Adrenal gland (tissue), 12 donors: ENCODE data around the gene SFXN5. TPM values are rescaled to one million over a fixed set of nuclear protein-coding genes. Genes with fewer than 3 reads are reported as not detected.

Experiments
- DNase-seq, 7 donors: peaks; one replicate each; pipeline ENCODE4 v3.0.0-alpha.2; 2019 to 2020
- H3K27ac ChIP-seq, 5 donors: fragments of 200-600 bp; sonication (generic) in 4 of 5; 1 replicate in 3 of 5; 2 replicates in 2 of 5; pipeline versions ENCODE4 v1.5.1 to v1.8.0; 2016 to 2020; ENCODE audit warnings: mild to moderate bottlenecking in 1 of 5
- H3K27me3 ChIP-seq: fragments of 200-600 bp; 2 replicates; pipeline ENCODE4 v1.8.0; 2021
- H3K36me3 ChIP-seq, 2 donors: fragments of 200-600 bp; replicated peaks in 1 of 2; 1 replicate in 1 of 2; 2 replicates in 1 of 2; pipeline versions ENCODE4 v1.5.1 to v1.8.0; 2018 to 2022
- H3K4me1 ChIP-seq, 2 donors: fragments of 200-600 bp; replicated peaks in 1 of 2; 1 replicate in 1 of 2; 2 replicates in 1 of 2; pipeline versions ENCODE4 v1.5.1 to v1.8.0; 2018 to 2021
- H3K4me3 ChIP-seq, 4 donors: fragments of 200-600 bp; sonication (generic) in 3 of 4; one replicate each; pipeline ENCODE4 v1.5.1; 2016 to 2018
- H3K9me3 ChIP-seq, 3 donors: fragments of 200-600 bp; sonication (generic) in 1 of 3; replicated peaks in 1 of 3; 1 replicate in 2 of 3; 2 replicates in 1 of 3; pipeline versions ENCODE4 v1.5.1 to v1.8.0; 2016 to 2021
- POLR2A ChIP-seq, 2 donors: fragments of 450-650 bp; IDR thresholded peaks; one replicate each; pipeline ENCODE4 v1.6.1; 2017; ENCODE audit warnings: antibody characterized with exemption in 2 of 2, mild to moderate bottlenecking in 2 of 2, moderate library complexity in 1 of 2
- WGBS, 4 donors: extraction: QIAGEN DNeasy Blood & Tissue Kit in 2 of 4; methylation state at CpG; one replicate each; pipeline versions ENCODE4 v1.1.5 to v1.1.7; 2013 to 2017; 5-methylcytosine and 5-hydroxymethylcytosine counted together
- intact Hi-C, 2 donors: fragments of 100-400 bp; cut with DNase I; formaldehyde crosslinking; loops; one replicate each; pipeline versions ENCODE4 v1.14.1 to v1.15.0; 2022 to 2023
- polyA plus RNA-seq, 3 donors: library from polyadenylated mRNA; stranded (reverse); fragments of 200-250 nt in 2 of 3; fragments of 350-450 nt in 1 of 3; fragmentation: Illumina TruSeq in 1 of 3; extraction: RNeasy Lipid Tissue Mini Kit (QIAGEN cat#74804) in 1 of 3; gene quantifications; one replicate each; pipeline ENCODE4 v1.2.3, GENCODE V29; 2013 to 2014
- total RNA-seq, 9 donors: library from RNA; depleted of rRNA in 4 of 9; stranded (reverse); fragments of >200 nt in 4 of 9; fragments of 120-200 nt in 1 of 9; fragmentation: NEBNext Ultra II Directional in 1 of 9; extraction: Animal tissue kit (Norgen Biotek cat#: 25700) in 1 of 9; gene quantifications; one replicate each; pipeline versions ENCODE4 v1.1.0 to v1.2.4, GENCODE V29; 2013 to 2023
- TF ChIP-seq, protein P1 (sequence below), 6 experiments: fragments of 450-650 bp in 4 of 6; fragments of 200-600 bp in 2 of 6; sonication (generic) in 1 of 6; IDR thresholded peaks; 1 replicate in 5 of 6; 2 replicates in 1 of 6; pipeline versions ENCODE4 v1.5.1 to v1.8.0; 2016 to 2021; ENCODE audit warnings: antibody characterized with exemption in 6 of 6, mild to moderate bottlenecking in 2 of 6, moderate library complexity in 1 of 6
- donor health status: healthy with polysubstance abuse.
- donor health status: Bipolar disorder and iron deficiency.
- donor health status: DM: yes; HTN: yes; CAD: no.
- donor health status: DM: no; HTN: no; CAD: no.
- donor health status: DM: no; HTN: no; CAD: no.
- donor health status: DM: yes; HTN: yes; CAD: no.

SFXN5 gene
- total and polyA plus RNA-seq, 12 donors: 12.2 to 56.5 (median 32.7) TPM

DNA sequence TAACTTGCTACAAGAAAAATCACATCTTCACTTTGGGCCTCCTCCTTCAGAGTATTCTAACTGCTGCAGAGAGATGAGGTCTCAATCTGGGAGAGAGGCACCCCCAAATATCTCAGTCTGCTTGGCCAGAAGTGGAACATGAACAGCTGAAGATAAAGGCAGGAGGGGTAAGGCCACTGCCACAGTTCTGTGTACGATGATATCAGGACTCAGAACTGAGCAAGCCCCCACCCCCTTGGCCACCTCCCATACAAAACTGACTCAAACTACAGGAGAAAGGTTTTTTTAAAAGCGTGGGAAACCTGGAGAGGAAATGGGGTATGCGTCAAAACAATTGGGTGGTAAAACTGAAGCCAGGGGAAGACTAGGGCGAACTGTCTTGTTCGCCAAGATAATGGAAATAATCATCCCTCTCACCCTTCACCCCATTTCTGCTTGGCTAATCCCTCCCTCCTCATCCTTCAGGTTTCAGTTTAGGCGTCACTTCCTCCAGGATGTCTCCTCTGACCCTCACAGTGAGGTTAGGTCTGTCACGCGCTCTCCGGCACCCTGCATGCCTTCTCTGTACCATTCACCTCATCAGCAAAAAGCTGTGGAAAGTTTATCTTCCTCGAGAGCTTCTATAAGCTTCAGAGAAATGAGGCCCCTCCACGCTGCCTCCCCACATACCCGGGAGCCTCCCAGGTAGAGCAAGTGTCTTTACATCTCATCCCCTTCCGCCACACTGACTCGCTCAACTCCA, 64.4 kb downstream of the SFXN5 start:
- Histone ChIP-seq H3K36me3 (peaks cover 0 to 5% of the 10 kb centered on the region in 2 donors), H3K4me3 (no peak overlapping the region), H3K9me3 (no peaks in the 10 kb centered on the region), H3K27ac (no peak overlapping the region), H3K27me3 (no peaks in the 10 kb centered on the region), H3K4me1 (no peaks in the 10 kb centered on the region)
- peak in 1 of 7 donors; percentile 15 for DNase-seq
- 83 to 91% (median 87%) methylated on average over 14 of the region's 14 CpGs for WGBS, 4 donors
- TF ChIP-seq, protein P1, sequence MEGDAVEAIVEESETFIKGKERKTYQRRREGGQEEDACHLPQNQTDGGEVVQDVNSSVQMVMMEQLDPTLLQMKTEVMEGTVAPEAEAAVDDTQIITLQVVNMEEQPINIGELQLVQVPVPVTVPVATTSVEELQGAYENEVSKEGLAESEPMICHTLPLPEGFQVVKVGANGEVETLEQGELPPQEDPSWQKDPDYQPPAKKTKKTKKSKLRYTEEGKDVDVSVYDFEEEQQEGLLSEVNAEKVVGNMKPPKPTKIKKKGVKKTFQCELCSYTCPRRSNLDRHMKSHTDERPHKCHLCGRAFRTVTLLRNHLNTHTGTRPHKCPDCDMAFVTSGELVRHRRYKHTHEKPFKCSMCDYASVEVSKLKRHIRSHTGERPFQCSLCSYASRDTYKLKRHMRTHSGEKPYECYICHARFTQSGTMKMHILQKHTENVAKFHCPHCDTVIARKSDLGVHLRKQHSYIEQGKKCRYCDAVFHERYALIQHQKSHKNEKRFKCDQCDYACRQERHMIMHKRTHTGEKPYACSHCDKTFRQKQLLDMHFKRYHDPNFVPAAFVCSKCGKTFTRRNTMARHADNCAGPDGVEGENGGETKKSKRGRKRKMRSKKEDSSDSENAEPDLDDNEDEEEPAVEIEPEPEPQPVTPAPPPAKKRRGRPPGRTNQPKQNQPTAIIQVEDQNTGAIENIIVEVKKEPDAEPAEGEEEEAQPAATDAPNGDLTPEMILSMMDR (IDR thresholded peaks at IDR 0.05): no peak
- no peak for TF ChIP-seq POLR2A (IDR thresholded peaks at IDR 0.05)
- intact Hi-C loops: no loop called here

DNA sequence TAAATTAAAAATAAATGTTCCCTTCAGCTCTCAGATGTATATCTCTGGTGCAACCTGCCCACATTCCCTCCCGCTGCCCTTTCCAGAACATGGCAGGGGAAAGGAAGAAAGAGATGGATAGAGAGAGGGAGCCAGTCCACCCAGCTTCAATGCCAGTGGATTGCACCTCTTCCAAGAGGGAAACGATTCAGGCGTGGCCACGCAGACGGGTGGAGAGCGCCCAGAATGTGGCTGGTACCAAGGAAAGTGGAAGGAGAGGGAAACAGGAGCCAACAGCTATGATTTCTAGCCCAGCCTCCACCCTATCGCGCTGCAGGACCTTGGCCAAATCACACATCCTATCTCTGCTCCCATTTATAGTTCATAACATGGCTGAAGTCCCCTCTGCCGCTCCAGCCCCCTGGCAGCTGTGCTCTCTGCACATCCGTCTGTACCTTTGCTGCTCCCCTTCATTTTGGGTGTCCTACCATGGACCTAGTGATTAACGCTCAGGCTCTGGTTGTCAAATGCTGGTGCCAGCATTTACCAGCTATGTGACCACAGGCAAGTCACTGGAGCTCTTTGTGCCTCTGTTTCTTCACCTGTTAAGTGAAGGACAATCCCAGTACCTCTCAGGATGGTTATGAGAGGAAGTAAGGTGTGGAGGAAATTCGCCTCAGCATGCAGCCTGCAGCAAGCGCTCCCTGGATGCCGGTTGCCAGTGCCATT, 66.5 kb downstream of the SFXN5 start:
- peak in 1 of 7 donors; percentile 7 for DNase-seq
- H3K9me3 ChIP-seq: no peaks in the 10 kb centered on the region
- intact Hi-C loops: no loop called here
- no peak overlapping the region for H3K4me3 ChIP-seq
- WGBS, 4 donors: 91 to 94% (median 92%) methylated on average over 14 of the region's 14 CpGs
- H3K27ac ChIP-seq: no peak overlapping the region
- peaks cover 0 to 5% of the 10 kb centered on the region in 2 donors for H3K36me3 ChIP-seq
- H3K4me1 ChIP-seq: no peaks in the 10 kb centered on the region
- no peaks in the 10 kb centered on the region for H3K27me3 ChIP-seq
- TF ChIP-seq, protein P1 (IDR thresholded peaks at IDR 0.05): no peak
- TF ChIP-seq POLR2A (IDR thresholded peaks at IDR 0.05): no peak

DNA sequence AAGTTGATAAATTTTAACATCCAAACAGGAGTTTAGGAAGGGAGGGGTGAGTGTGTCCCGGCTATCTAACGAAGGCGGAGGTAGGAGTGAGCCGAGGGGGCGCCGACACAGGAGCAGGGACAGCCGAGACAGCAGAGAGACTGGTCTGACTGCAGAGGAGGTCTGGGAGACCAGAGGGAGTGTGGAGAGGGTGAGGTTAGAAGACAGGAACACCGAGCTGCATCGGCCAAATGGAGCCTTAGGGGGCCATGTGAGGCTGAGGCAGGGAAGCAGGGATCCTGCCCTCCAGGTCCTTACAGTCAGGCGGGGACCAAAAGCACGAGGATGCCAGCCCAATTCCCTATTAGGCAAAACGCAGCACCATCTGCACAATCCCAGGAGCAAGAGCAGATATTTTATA, 67.0 kb downstream of the SFXN5 start:
- 82 to 94% (median 91%) methylated on average over 12 of the region's 12 CpGs for WGBS, 4 donors
- H3K27me3 ChIP-seq: no peaks in the 10 kb centered on the region
- DNase-seq: peak in 1 of 7 donors; percentile 7
- H3K4me3 ChIP-seq: no peak overlapping the region
- no peaks in the 10 kb centered on the region for H3K9me3 ChIP-seq
- intact Hi-C loops: no loop called here
- H3K4me1 ChIP-seq: no peaks in the 10 kb centered on the region
- no peak for TF ChIP-seq POLR2A (IDR thresholded peaks at IDR 0.05)
- TF ChIP-seq, protein P1 (IDR thresholded peaks at IDR 0.05): no peak
- no peak overlapping the region for H3K27ac ChIP-seq
- peaks cover 0 to 5% of the 10 kb centered on the region in 2 donors for H3K36me3 ChIP-seq

DNA sequence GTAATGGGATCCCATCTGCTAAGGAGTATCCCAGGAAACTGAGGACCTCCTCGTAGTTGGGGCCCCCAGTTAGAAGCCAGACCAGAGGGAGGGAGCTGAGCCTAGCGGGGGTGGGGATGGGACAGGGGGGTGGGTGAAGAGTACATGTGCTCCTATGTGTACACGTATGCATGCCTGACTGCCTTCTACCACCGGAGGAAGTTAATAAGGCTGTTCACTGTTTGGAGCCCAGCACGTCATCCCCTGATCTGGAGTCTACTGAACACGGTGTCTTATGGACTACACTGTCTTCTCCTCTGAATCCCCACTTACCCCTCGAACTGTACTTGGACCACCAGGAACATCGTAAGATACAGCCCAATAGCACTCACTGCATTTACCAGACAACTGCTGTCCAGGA, 68.5 kb downstream of the SFXN5 start:
- intact Hi-C loops: no loop called here
- WGBS, 4 donors: 92 to 97% (median 94%) methylated on average over 8 of the region's 8 CpGs
- no peaks in the 10 kb centered on the region for H3K4me1 ChIP-seq

More for the DNA sequence above, 68.5 kb downstream of the SFXN5 start:
- peak in 1 of 7 donors; percentile 29 for DNase-seq
- H3K4me3 ChIP-seq: no peak overlapping the region
- no peak for TF ChIP-seq POLR2A (IDR thresholded peaks at IDR 0.05)
- TF ChIP-seq, protein P1 (IDR thresholded peaks at IDR 0.05): no peak
- H3K27me3 ChIP-seq: no peaks in the 10 kb centered on the region
- no peaks in the 10 kb centered on the region for H3K9me3 ChIP-seq
- H3K27ac ChIP-seq: no peak overlapping the region
- peaks cover 0 to 5% of the 10 kb centered on the region in 2 donors for H3K36me3 ChIP-seq
